Lung microvascular endothelial cell (primary cell): ENCODE data around the gene FAM89B. TPM values are rescaled to one million over a fixed set of nuclear protein-coding genes. Genes with fewer than 3 reads are reported as not detected.
"Not testable (repeated sequence)": the region's sequence is repeated elsewhere in the genome, so short reads cannot be mapped to it uniquely, and the experiment has no call there.

Experiments
- DNase-seq, 2 donors: peaks; one replicate each; pipeline versions ENCODE4 v3.0.0 to v3.0.0-alpha.2; 2010; ENCODE audit warnings: low read depth in 2 of 2
- total RNA-seq: library from RNA; depleted of rRNA; stranded (reverse); fragments of >200 nt; gene quantifications from 2 replicates; pipeline ENCODE4 v1.2.1, GENCODE V29; 2014

The FAM89B gene
- total RNA-seq, 1 donor from 2014 or later, result 23.2 TPM

GRCh38 chr11:65556470-65557279 is 15.7 kb upstream of the FAM89B start:
- no peak for DNase-seq

- DNase-seq, result no peak
These were observed 14.9 kb upstream of the FAM89B start for GRCh38 chr11:65557280-65558001.

- DNase-seq, result peak; percentile 73 to 88
These were observed 14.1 kb upstream of the FAM89B start, which contains the start of gene LTBP3 for GRCh38 chr11:65558002-65558929. Gene LTBP3, minus strand, starts transcription at chr11:65558359. Its CDS starts 400 bp downstream, at chr11:65557959.

GRCh38 chr11:65558930-65559509 is 13.3 kb upstream of the FAM89B start:
- DNase-seq, result peak in 1 of 2 donors; percentile 35

GRCh38 chr11:65559535-65559934 is 12.8 kb upstream of the FAM89B start:
- peak; percentile 31 to 63 for DNase-seq

GRCh38 chr11:65559951-65560537 is 12.3 kb upstream of the FAM89B start:
- DNase-seq, result peak; percentile 73 to 84

GRCh38 chr11:65560555-65561418 is 11.6 kb upstream of the FAM89B start:
- peak in 1 of 2 donors; percentile 86 for DNase-seq

- DNase-seq, result no peak
These were observed 10.3 kb upstream of the FAM89B start for GRCh38 chr11:65562020-65562419.

- no peak for DNase-seq
These were observed 9.6 kb upstream of the FAM89B start for GRCh38 chr11:65562788-65563187.

GRCh38 chr11:65563601-65564000 is 8.7 kb upstream of the FAM89B start:
- DNase-seq, result no peak

GRCh38 chr11:65564879-65565559 is 7.3 kb upstream of the FAM89B start:
- DNase-seq, result not testable (repeated sequence)

- peak; percentile 52 to 64 for DNase-seq
These were observed 6.5 kb upstream of the FAM89B start for GRCh38 chr11:65565624-65566453.

GRCh38 chr11:65569164-65569972 is 3.0 kb upstream of the FAM89B start:
- DNase-seq, result no peak

- peak; percentile 99 to 100 for DNase-seq
These were observed 2.1 kb upstream of the FAM89B start, which contains the start of gene ZNRD2 for GRCh38 chr11:65569973-65570918. Gene ZNRD2, plus strand, starts transcription at chr11:65570477. Its CDS starts 15 bp downstream, at chr11:65570492.

GRCh38 chr11:65571420-65571819 is 918 bp upstream of the FAM89B start:
- no peak for DNase-seq

GRCh38 chr11:65571940-65572339 is 398 bp upstream of the FAM89B start:
- DNase-seq, result peak; percentile 67 to 81
